HCT116 (cell line): Measurements from ENCODE around the gene KCNE1.

ENCODE experiments used
- CBX3 ChIP-seq: IDR thresholded peaks from 2 replicates; pipeline ENCODE4 v1.6.1; 2012; ENCODE audit warnings: low read depth
- CTCF ChIP-seq, 3 experiments: fragments of 200-600 bp in 1 of 3; sonication (generic) in 1 of 3; IDR thresholded peaks in 2 of 3; conservative IDR thresholded peaks in 1 of 3; 2 replicates each; pipeline ENCODE4 v1.5.1; 2012 to 2017; ENCODE audit warnings: low read depth in 2 of 3, low read length in 2 of 3, antibody characterized with exemption in 1 of 3, borderline replicate concordance in 1 of 3, control low read depth in 1 of 3, mild to moderate bottlenecking in 1 of 3, mixed read lengths in 1 of 3, mixed run types in 1 of 3, moderate library complexity in 1 of 3; ENCODE audit not compliant: insufficient read depth in 1 of 3
- EZH2 ChIP-seq: fragments of 200-600 bp; sonication (generic); IDR thresholded peaks from 2 replicates; pipeline ENCODE4 v1.6.1; 2017; ENCODE audit warnings: antibody characterized with exemption, mixed run types
- FOSL1 ChIP-seq: IDR thresholded peaks from 2 replicates; pipeline ENCODE4 v1.6.1; 2012; ENCODE audit warnings: low read depth
- YY1 ChIP-seq: IDR thresholded peaks from 2 replicates; pipeline ENCODE4 v1.6.1; 2011; ENCODE audit warnings: low read length, low read depth, moderate library complexity, mild to moderate bottlenecking; ENCODE audit not compliant: insufficient replicate concordance; ENCODE audit errors: extremely low read depth

GRCh38 chr21:34514576-34515115 lies 2.6 kb upstream of the KCNE1 start:
- TF ChIP-seq CTCF (IDR thresholded peaks at IDR 0.05 in 2 of 3, conservative IDR thresholded peaks at IDR 0.05 in 1 of 3; ENCODE audit: borderline replicate concordance in 1 of 3, insufficient read depth in 1 of 3, low read depth in 2 of 3, low read length in 2 of 3) (no peak), EZH2 (no peak), YY1 (no peak), CBX3 (no peak), FOSL1 (no peak)
